NCI-H146 (cell line): Measurements from ENCODE around the gene ANGEL1.

Source experiments
- DNase-seq: peaks from one replicate; lab custom pipeline; 2025; lab: John Stamatoyannopoulos, UW

The ANGEL1 gene

GRCh38 chr14:76778546-76779215 is 34.0 kb downstream of the ANGEL1 start:
- DNase-seq, result no peak

- DNase-seq, result no peak
These were observed 35.0 kb downstream of the ANGEL1 start for GRCh38 chr14:76777721-76778120.

- DNase-seq, result peak; percentile 36
These were observed 36.0 kb downstream of the ANGEL1 start for GRCh38 chr14:76776428-76777251.

DNA sequence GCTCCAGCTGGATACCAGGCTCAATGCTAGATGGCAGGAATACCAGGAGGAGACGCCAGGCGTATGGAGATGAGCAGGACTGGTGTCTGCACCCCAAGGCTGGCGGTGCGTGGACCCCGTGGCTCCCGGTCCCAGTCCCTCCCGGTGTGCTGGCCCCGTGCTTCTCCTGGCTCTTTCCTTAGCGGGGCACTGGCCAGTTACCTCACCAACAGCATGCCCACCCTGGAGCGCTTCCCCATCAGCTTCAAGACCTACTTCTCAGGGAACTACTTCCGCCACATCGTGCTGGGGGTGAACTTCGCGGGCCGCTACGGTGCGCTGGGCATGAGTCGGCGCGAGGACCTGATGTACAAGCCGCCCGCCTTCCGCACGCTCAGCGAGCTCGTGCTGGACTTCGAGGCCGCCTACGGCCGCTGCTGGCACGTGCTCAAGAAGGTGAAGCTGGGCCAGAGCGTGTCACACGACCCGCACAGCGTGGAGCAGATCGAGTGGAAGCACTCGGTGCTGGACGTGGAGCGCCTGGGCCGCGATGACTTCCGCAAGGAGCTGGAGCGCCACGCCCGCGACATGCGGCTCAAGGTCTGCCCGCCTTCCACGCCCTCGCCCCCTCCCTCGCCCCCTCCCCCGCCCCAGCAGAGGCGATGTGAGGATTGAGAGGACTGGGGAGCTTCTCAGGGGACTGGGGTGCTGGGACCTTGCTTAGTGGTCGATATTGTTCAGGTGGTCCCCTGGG is 36.8 kb downstream of the ANGEL1 start:
- DNase-seq, result no peak

DNA sequence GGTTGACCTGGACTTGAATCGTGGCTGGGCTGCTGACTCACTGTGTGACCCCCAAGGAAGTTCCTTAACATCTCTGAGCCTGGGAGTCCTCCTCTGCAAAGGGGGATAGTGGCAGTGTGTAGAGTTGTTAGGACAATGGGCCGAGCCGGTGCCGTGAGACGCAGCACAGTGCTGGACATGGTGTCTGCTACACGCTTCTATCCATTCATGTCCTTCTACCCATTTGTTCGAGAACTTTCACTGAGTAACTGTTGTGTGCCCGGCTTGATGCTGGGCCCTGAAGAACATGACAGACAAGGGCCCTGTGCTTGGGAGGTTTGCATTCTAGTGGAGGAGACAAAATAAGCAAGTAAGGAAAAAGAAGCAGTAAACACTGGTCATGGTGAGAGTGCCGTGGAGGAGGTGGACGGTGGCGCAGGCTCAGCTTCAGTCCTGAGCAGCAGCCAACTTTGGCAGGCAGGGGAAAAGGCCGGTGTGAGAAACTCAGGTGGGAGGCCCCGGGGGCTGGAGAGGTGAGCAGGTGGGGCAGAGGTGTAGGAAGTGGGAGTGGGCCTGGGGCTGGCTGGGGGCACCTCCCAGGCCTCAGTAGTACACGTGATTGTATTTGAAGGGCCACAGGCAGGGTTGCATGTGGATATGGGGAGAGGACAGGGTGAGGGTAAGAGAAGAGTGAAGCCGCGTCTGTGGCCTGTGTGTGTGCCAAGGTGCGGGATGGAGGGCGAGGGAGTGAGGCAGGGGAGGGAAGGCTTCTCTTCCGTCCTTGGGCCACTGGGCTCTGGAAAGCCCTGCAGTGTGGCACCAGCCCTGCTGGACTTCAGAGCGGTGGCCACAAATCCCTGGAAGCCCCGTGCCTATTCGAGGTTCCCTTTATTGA is 37.6 kb downstream of the ANGEL1 start:
- DNase-seq, result no peak

DNA sequence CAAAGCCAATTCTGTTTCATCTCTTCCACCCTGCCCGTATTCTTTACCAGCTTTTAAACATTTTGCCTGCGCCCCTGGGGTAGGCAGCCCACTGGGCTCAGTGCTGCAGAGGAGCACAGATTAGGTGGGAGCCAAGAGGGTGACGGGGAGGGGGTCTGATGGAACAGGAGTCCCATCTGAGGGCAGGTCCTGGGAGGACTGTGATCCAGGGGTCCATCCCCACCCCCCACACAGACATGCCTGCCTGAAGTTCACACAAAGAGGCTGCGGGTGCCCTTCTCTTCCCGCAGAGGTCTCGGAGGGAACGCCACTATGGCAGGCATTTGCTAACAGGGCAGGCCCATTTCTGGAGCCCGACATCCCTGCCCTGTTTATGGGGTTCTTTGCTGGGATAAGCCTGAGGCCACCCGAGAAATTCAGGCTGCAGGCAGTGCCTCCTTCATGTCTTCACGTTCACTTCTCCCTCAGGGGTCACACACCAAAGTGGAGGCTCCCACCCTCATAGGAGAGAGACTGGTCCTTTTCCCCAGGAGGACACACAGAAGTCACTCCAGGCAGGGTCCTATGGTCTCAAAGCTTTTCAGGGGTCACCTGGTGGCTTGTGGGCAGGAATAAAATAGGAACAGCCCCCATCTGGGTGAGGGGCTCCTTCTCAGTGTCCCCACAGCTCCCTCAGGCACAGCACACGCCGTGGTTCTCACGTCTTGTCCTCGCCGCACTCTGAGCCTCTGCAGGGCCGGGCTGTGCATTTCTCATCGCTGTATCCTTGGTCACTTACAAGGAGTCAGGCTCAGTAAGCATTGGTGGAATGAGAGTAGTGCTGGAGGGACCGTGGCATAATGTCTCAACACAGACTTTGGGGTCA is 38.5 kb downstream of the ANGEL1 start:
- no peak for DNase-seq

DNA sequence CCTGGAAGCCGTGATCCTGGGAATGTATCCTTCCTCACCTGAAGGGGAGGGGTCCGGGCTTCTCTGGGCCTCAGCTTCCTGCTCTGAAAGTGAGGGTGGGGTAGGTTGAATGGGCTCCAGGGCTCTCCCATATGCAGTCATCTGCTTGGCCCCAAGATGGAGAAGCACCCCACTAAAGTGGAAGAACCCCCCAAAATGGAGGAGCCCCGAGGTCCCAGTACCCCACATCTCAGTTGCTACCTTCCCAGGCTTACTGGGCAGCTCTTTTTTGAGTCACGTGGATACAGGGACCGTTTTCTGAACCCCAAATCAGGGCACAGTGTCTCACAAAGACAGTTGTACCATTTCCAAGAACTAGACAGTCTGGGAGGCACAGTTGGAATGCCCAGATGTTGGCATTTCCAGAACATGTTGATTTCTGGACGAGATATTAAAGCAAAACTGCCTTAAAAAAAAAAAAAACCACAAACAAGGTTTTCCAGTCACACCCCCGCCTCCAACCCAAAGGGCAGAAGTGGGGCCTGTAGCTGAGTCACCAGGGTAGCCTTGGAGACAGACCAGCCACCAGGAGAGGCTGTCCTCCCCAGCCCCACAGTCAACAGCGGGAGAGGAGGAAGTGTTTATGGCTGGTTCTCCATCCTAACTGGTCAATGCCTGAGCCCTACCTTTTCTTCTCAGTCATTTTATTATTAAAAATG is 39.3 kb downstream of the ANGEL1 start:
- DNase-seq, result no peak

DNA sequence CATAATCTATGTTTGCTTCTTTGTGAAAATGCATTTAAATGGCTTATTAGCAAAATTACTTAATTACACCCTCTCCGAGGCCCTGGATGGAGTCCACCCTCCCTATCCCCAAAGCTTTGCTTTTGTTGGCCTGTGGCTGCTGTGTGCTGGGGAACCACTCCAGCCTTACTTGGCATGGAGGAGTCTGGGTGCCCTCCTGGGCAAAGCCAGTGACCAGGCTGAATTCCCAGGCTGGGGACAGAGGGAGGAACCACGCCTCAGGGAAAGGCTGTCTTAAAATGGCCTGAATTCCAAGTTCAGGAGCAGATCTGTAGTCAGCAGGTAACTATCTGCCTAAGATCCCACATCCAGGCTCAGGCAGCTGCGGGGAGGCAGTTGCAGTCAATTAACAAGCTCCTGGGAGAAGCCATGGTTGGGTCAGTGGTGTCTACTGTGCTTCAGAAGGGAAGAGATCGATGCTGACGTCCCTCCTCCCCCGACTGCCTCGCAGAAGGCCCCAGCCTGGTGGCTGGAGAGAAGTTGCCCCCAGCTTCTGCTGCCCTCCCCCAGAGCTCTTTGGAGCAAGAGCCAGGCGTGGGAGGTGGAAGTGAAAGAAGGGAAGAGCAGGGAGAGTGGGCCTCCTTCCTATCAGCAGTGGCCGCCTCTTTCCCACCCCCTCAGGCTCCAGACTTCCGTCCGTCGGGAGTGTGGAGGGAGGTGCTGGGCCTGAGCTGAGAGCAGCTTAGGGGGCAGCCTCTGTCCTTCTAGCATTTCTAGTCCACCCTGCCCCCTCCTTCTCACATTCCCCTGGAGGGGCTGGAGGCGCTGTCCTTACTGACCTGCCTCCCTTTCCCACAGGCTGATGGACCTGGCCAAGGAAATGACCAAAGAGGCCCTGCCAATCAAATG is 40.1 kb downstream of the ANGEL1 start:
- DNase-seq, result no peak

- no peak for DNase-seq
These were observed 41.2 kb downstream of the ANGEL1 start for GRCh38 chr14:76771437-76771980.

DNA sequence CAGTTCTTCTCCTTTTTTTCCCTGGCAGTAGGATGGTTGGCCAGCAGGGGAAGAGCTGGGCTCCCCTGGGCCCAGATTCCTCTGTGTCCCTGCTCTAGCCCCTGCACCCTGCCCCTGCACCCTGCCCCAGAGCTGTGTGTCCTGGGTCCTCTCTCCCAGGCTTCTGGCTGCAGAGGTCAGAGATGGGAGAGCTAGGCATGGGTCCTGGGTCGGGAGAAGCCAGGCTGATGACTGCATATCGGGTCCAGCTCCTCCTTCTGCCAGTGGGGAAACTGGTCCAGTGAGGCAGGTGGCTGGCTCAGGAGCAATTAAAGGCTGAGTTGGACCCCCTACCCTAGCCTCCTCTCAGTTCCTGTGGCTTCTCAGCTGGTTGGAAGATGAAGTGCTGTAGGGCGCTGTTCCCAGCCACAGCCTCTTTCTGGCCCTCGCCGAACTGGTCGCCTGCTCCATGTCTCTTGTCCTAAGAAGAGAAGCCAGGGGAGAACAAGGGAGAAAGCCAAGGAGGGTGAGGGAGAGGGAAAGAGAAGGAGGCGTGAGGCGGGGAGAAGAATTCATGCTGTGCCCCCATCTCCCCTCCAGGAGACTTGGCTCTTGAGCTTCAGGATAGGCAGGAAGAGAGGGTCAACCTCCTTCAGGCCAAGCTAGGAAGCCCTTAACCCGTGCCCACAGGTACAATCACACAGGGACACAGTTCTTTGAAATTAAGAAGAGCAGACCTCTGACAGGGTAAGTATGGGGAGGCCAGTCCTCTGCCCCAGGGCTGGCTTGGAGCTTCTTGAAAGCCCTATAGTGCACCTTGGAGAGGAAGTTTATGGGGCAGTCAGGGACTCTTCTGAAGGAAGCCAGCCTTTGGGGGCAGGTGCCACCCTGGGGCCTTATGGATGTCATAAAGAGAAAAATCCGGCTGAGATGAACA is 41.9 kb downstream of the ANGEL1 start:
- DNase-seq, result no peak

- DNase-seq, result no peak
These were observed 42.9 kb downstream of the ANGEL1 start for GRCh38 chr14:76769636-76770292.

DNA sequence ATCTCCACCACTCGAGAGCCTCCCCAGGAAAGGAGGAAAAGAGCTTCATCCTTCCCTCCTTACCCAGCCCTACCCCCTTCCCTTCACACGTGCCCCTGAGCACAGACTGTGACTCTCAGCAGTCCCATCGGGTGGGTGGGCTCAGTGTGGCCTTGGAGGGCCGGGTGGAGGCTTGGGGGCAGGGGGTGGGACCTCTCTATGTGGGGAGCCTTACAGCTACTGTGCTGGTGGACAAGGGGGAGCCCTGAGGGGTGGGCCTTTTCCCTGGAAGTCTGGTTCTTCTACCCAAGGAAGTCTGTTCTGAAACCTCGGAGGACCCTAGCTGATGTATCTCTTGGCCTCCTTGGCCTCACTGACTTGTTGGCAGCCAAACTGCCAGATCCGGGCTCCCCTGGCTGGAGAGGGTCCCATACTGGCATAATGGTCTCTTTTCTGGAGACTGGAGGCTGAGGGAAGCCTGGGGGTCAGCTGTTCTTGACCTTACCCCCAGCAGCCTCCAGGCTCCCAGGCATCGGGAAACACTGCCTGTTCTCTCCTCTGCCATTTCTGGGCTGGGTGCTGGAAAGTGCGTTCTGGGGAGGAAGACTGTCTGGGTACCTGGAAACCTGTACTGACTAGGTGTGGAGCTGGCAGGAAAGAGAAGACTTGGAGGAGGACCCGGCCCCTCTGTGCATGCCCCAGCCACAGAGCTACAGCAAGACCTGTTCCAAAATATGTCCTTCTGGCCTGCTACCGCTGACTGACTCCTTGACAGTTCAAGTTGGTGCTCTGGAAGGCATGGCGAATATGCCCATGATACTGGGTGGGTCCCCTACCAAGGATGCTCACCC is 43.8 kb downstream of the ANGEL1 start:
- DNase-seq, result no peak

DNA sequence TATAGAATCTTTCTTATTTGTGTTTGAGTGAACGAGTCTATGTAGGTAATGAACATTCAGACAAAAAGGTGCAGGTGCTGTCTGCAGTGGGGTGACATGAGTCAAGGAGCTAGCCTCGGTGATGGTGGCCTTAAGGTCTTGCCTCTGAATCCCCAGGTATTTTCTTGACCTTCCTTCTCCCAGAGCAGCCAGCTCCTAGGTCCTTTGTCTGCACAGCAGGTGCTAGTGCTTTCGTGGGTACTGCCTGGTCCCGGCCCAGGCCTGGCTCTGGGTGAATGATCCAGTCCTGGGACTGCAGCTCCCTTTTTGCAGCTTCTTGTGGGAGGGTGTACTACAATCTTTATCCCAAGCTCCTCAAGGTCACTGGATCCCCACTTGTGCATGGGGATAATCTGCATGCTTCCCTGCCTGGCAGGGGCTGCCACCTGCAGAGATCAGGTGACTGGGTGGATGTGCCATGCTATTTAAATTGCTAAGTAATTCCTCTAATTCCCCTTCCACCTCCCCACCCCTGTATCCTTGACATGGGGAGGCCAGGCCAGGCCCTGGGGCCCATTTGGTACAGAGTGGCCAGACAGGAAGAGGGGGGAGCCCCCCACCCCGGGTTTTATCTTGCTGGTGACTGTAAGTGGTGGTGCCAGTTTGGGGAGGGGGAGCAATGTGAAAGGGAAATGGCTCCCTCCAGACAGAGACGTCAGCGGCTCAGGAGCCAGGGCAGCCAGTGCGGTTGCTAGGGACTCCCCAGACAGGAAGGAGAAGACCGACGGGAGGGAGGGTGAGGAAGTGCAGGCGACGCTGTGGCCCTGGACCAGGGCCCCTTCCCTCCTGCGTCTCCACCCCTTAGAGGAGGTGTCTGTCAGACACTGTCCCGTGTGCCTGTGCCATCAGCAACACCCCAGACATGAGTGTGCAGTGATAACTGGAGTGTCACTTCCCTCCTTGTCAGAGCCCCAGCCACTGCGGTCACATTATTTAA is 44.7 kb downstream of the ANGEL1 start:
- DNase-seq, result peak; percentile 34

DNA sequence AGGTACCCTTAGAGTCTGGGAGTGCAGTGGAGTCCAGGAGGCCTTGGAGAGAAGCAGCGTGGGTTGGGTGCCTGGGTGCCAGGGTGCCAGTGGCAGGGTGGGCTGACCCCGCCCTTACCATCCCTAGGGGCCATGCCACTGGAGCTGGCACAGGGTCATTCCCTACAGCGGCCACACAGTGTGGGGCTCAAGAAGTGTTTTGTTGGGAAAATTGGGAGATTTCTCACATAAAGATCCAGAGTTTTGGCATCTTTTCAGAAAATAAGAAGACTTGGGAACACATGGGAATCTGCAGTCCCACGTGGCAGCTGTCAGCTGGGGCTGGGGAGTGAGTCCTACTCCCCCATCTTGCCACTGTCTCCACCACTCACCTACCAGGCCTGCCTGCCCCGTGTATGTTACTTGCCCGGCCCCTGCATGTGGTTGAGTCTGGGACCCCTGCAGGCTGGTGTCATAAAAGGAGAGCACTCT is 47.2 kb downstream of the ANGEL1 start:
- no peak for DNase-seq
